H9 (cell line): Measurements from ENCODE around the gene NSUN7. TPM values are rescaled to one million over a fixed set of nuclear protein-coding genes. Genes with fewer than 3 reads are reported as not detected.
A peak's percentile ranks its signal among the peaks of the same experiment; 100 is the strongest.

ENCODE experiments used
- DNase-seq: peaks from one replicate; pipeline ENCODE4 v3.0.0-alpha.2; 2017
- H2AFZ ChIP-seq: one replicate; pipeline ENCODE4 v1.6.1; 2013; ENCODE audit warnings: mild to moderate bottlenecking, low read length, control low read depth, moderate library complexity
- H2AK5ac ChIP-seq: 2 replicates; pipeline ENCODE4 v1.6.1; 2013; ENCODE audit warnings: low read length, control low read depth, mixed read lengths; ENCODE audit not compliant: insufficient read length
- H2BK120ac ChIP-seq: one replicate; pipeline ENCODE4 v1.6.1; 2013; ENCODE audit warnings: low read depth, mild to moderate bottlenecking, low read length, control low read depth, inconsistent platforms; ENCODE audit not compliant: poor library complexity, severe bottlenecking
- H2BK12ac ChIP-seq: 2 replicates; pipeline ENCODE4 v1.6.1; 2013; ENCODE audit warnings: low read length, control low read depth, mixed read lengths, low read depth; ENCODE audit not compliant: insufficient read length
- H2BK15ac ChIP-seq: 2 replicates; pipeline ENCODE4 v1.6.1; 2013; ENCODE audit warnings: low read depth, low read length, control low read depth
- H2BK20ac ChIP-seq: one replicate; pipeline ENCODE4 v1.6.1; 2013; ENCODE audit warnings: low read depth, mild to moderate bottlenecking, low read length, control low read depth, inconsistent platforms; ENCODE audit not compliant: poor library complexity, severe bottlenecking
- H2BK5ac ChIP-seq: 2 replicates; pipeline ENCODE4 v1.6.1; 2013; ENCODE audit warnings: low read length, control low read depth, mixed read lengths; ENCODE audit not compliant: insufficient read length
- H3K14ac ChIP-seq: 2 replicates; pipeline ENCODE4 v1.6.1; 2013; ENCODE audit warnings: low read length, control low read depth; ENCODE audit not compliant: insufficient read depth
- H3K18ac ChIP-seq: 2 replicates; pipeline ENCODE4 v1.6.1; 2013; ENCODE audit warnings: low read depth, mild to moderate bottlenecking, mixed read lengths, low read length, control low read depth; ENCODE audit not compliant: insufficient read length
- H3K23ac ChIP-seq: 2 replicates; pipeline ENCODE4 v1.6.1; 2013; ENCODE audit warnings: low read length, control low read depth, mixed read lengths, low read depth; ENCODE audit not compliant: insufficient read length
- H3K23me2 ChIP-seq: 2 replicates; pipeline ENCODE4 v1.6.1; 2013; ENCODE audit warnings: low read depth, mild to moderate bottlenecking, mixed read lengths, low read length, control low read depth; ENCODE audit not compliant: insufficient read length, poor library complexity, severe bottlenecking
- H3K27ac ChIP-seq: 2 replicates; pipeline ENCODE4 v1.5.1; 2013; ENCODE audit warnings: low read length, control low read depth, mixed read lengths, low read depth; ENCODE audit not compliant: insufficient read length
- H3K27me3 ChIP-seq: 2 replicates; pipeline ENCODE4 v1.6.1; 2013; ENCODE audit warnings: low read length, control low read depth, inconsistent platforms; ENCODE audit not compliant: insufficient read depth
- H3K4ac ChIP-seq: 2 replicates; pipeline ENCODE4 v1.6.1; 2013; ENCODE audit warnings: low read depth, mild to moderate bottlenecking, control low read depth, inconsistent platforms, low read length, moderate library complexity
- H3K4me1 ChIP-seq: 2 replicates; pipeline ENCODE4 v1.6.1; 2013; ENCODE audit warnings: low read length, control low read depth, inconsistent platforms; ENCODE audit not compliant: insufficient read depth
- H3K4me2 ChIP-seq: 2 replicates; pipeline ENCODE4 v1.6.1; 2013; ENCODE audit warnings: low read length, control low read depth, mixed read lengths; ENCODE audit not compliant: insufficient read length, insufficient read depth
- H3K56ac ChIP-seq: 2 replicates; pipeline ENCODE4 v1.6.1; 2013; ENCODE audit warnings: low read depth, mild to moderate bottlenecking, mixed read lengths, low read length, control low read depth; ENCODE audit not compliant: insufficient read length
- H3K79me1 ChIP-seq: 2 replicates; pipeline ENCODE4 v1.6.1; 2013; ENCODE audit warnings: low read depth, mild to moderate bottlenecking, moderate library complexity, low read length, control low read depth, inconsistent platforms; ENCODE audit not compliant: insufficient read depth, poor library complexity, severe bottlenecking
- H3K79me2 ChIP-seq: 2 replicates; pipeline ENCODE4 v1.6.1; 2013; ENCODE audit warnings: low read length, control low read depth, inconsistent platforms; ENCODE audit not compliant: insufficient read depth
- H3K9ac ChIP-seq: 2 replicates; pipeline ENCODE4 v1.6.1; 2013; ENCODE audit warnings: low read length, control low read depth, mixed read lengths; ENCODE audit not compliant: insufficient read length; ENCODE audit errors: extremely low read depth
- H3K9me3 ChIP-seq: one replicate; pipeline ENCODE4 v1.6.1; 2013; ENCODE audit warnings: low read depth, low read length, inconsistent platforms; ENCODE audit not compliant: control insufficient read depth
- H3T11ph ChIP-seq: one replicate; pipeline ENCODE4 v1.6.1; 2013; ENCODE audit warnings: mild to moderate bottlenecking, low read length, control low read depth, inconsistent platforms
- H4K20me1 ChIP-seq: one replicate; pipeline ENCODE4 v1.6.1; 2013; ENCODE audit not compliant: control insufficient read depth, insufficient read length, insufficient read depth
- H4K5ac ChIP-seq: 2 replicates; pipeline ENCODE4 v1.6.1; 2013; ENCODE audit warnings: low read depth, mild to moderate bottlenecking, mixed read lengths, low read length, control low read depth; ENCODE audit not compliant: insufficient read length
- H4K8ac ChIP-seq: replicated peaks from 2 replicates; pipeline ENCODE4 v1.6.1; 2013; ENCODE audit warnings: low read length, control low read depth, mixed read lengths, low read depth; ENCODE audit not compliant: insufficient read length
- H4K91ac ChIP-seq: 2 replicates; pipeline ENCODE4 v1.6.1; 2013; ENCODE audit warnings: low read depth, mild to moderate bottlenecking, moderate library complexity, mixed read lengths, low read length, control low read depth; ENCODE audit not compliant: insufficient read length
- H3K27ac Mint-ChIP-seq, 3 experiments: 2 replicates in 2 of 3; 3 replicates in 1 of 3; pipeline ENCODE4 v1.8.0; 2020 to 2021; ENCODE audit warnings: mixed read lengths in 3 of 3, mild to moderate bottlenecking in 1 of 3, moderate library complexity in 1 of 3
- H3K27me3 Mint-ChIP-seq: 2 replicates; pipeline ENCODE4 v1.8.0; 2021; ENCODE audit warnings: low read depth, mild to moderate bottlenecking, moderate library complexity, mixed read lengths
- H3K36me3 Mint-ChIP-seq, 3 experiments: 2 replicates in 2 of 3; 3 replicates in 1 of 3; pipeline ENCODE4 v1.8.0; 2020 to 2021; ENCODE audit warnings: low read depth in 3 of 3, mixed read lengths in 3 of 3; ENCODE audit not compliant: insufficient read depth in 1 of 3
- H3K4me1 Mint-ChIP-seq, 2 experiments: 2 replicates each; pipeline ENCODE4 v1.8.0; 2020; ENCODE audit warnings: mixed read lengths in 2 of 2
- H3K4me3 Mint-ChIP-seq, 2 experiments: 2 replicates in 1 of 2; 3 replicates in 1 of 2; pipeline ENCODE4 v1.8.0; 2020 to 2021; ENCODE audit warnings: mild to moderate bottlenecking in 2 of 2, mixed read lengths in 2 of 2, moderate library complexity in 1 of 2
- H3K9me3 Mint-ChIP-seq, 2 experiments: 2 replicates in 1 of 2; 3 replicates in 1 of 2; pipeline ENCODE4 v1.8.0; 2020; ENCODE audit warnings: mild to moderate bottlenecking in 2 of 2, mixed read lengths in 2 of 2, moderate library complexity in 1 of 2
- CTCF ChIP-seq: fragments of 200-600 bp; sonication (generic); conservative IDR thresholded peaks from 3 replicates; pipeline ENCODE4 v1.8.0; 2021; ENCODE audit warnings: antibody characterized with exemption, mild to moderate bottlenecking
- WGBS: extraction: QIAGEN DNeasy Blood & Tissue Kit; methylation state at CpG from one replicate; pipeline ENCODE4 v1.1.7; 2013; ENCODE audit warnings: missing lambda C conversion rate, low lambda C conversion rate, mixed read lengths; ENCODE audit not compliant: insufficient read length; ENCODE audit errors: extremely low coverage; 5-methylcytosine and 5-hydroxymethylcytosine counted together
- total RNA-seq: library from RNA; stranded (reverse); gene quantifications from 2 replicates; pipeline ENCODE4 v1.2.1, GENCODE V29; 2021

The NSUN7 gene
- total RNA-seq, 1 experiment from 2014 or later: 15.9 TPM

- H4K91ac ChIP-seq: no peak overlapping the region
- H3K4me1 Mint-ChIP-seq: peaks cover 48 to 50% of the 10 kb centered on the region in 2 experiments
- peaks cover 5% of the 10 kb centered on the region; the same call in 1 of the 2 replicates for H3K4me1 ChIP-seq
- no peak overlapping the region for H3T11ph ChIP-seq
- H2BK20ac ChIP-seq: no peak overlapping the region
- H4K5ac ChIP-seq: no peak overlapping the region
- no peaks in the 10 kb centered on the region for H3K23me2 ChIP-seq
- H3K27me3 Mint-ChIP-seq: no peaks in the 10 kb centered on the region
- no peak overlapping the region for H2BK15ac ChIP-seq
- no peak for DNase-seq
- H2BK120ac ChIP-seq: no peak overlapping the region
- H3K56ac ChIP-seq: no peak overlapping the region
- no peak overlapping the region for H3K18ac ChIP-seq
- H3K36me3 Mint-ChIP-seq: peaks cover 0 to 4% (median 2%) of the 10 kb centered on the region in 3 experiments; a peak in 4 of 7 replicates
- H3K23ac ChIP-seq: no peak overlapping the region
- WGBS: no CpG with 5 or more reads among the region's 10 CpGs
- no peak overlapping the region for H3K4me2 ChIP-seq
- H3K27ac ChIP-seq: no peak overlapping the region
- no peak for TF ChIP-seq CTCF
- H3K79me2 ChIP-seq: peaks cover 6% of the 10 kb centered on the region; the same call in 1 of the 2 replicates
- no peaks in the 10 kb centered on the region for H3K27me3 ChIP-seq
- H3K9me3 Mint-ChIP-seq: no peaks in the 10 kb centered on the region
- no peak overlapping the region for H3K4ac ChIP-seq
- H2AK5ac ChIP-seq: no peak overlapping the region
- no peaks in the 10 kb centered on the region for H3K79me1 ChIP-seq
- H2AFZ ChIP-seq: no peak overlapping the region
- H3K27ac Mint-ChIP-seq: peak overlapping the region; percentile 68 to 94 (median 77); a peak in 4 of 7 replicates
- H3K9ac ChIP-seq: no peak overlapping the region
- no peaks in the 10 kb centered on the region for H4K20me1 ChIP-seq
- H3K4me3 Mint-ChIP-seq: no peak overlapping the region
- H3K14ac ChIP-seq: no peak overlapping the region
- no peak overlapping the region for H4K8ac ChIP-seq
- no peak overlapping the region for H2BK5ac ChIP-seq
- H3K9me3 ChIP-seq: no peaks in the 10 kb centered on the region
- no peak overlapping the region for H2BK12ac ChIP-seq
These were observed 95.5 kb downstream of the NSUN7 start for GRCh38 chr4:40845154-40845835.
